Prostate gland (tissue), 2 donors: ENCODE data around the gene DUSP22.
"Not testable (repeated sequence)": the region's sequence is repeated elsewhere in the genome, so short reads cannot be mapped to it uniquely, and the experiment has no call there.

ENCODE experiments used
- CTCF ChIP-seq, 4 experiments: fragments of 200-600 bp in 2 of 4; fragments of 450-650 bp in 2 of 4; sonication (generic) in 2 of 4; IDR thresholded peaks; 1 replicate in 3 of 4; 2 replicates in 1 of 4; pipeline ENCODE4 v1.5.1; 2016 to 2019; ENCODE audit warnings: antibody characterized with exemption in 4 of 4, mild to moderate bottlenecking in 2 of 4, moderate library complexity in 2 of 4
- POLR2A ChIP-seq: fragments of 450-650 bp; IDR thresholded peaks from one replicate; pipeline ENCODE4 v1.6.1; 2016; ENCODE audit warnings: antibody characterized with exemption, mild to moderate bottlenecking
- POLR2AphosphoS5 ChIP-seq: sonication (generic); formaldehyde crosslinking; IDR thresholded peaks from one replicate; pipeline ENCODE4 v1.6.1; 2017; ENCODE audit warnings: antibody characterized with exemption

GRCh38 chr6:326066-326465, 33.8 kb downstream of the DUSP22 start:
- TF ChIP-seq POLR2A; CTCF (IDR thresholded peaks at IDR 0.05); POLR2AphosphoS5: not testable (repeated sequence)
